ENCODE results near the gene ADRM1.

ADRM1 gene

DNA sequence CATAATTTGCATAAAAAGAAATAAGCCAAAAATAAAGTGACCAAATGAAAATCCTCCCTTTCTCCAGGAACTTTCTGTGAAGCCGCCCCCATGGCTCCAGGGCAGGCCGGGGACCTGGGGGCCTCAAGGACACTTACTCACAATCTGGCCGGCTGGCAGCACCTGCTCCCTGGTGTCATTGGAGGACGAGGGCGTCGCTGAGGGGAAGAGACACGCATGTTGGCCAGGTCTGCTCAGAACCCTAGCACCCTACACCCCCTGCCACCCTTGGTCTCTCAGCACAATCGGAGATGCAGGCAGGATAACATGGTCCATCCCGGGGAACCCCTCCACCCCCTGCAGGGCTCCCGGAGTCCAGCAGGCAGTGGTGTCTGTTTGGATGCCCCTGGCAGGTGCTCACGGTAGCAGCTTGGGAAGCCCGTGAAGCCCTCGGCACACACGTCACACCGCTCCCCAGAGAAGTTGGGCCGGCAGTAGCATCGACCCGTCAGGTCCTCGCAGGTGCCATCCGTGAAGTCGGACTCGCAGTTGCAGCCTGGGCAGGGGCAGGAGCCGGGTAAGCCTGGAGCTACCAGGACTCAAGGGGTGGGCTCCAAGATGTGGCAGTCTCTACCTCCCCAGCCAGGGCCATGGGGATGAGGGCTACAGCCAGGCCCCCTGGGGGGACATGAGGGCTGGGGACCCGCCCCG, 43.0 kb downstream of the ADRM1 start:
- H3K4me3 ChIP-seq (replicated peaks in 1 of 2; ENCODE audit: low read depth in 2 of 2, low read length in 2 of 2), result no peak overlapping the region
- no peak for DNase-seq (ENCODE audit: low read depth in 2 of 2)
- TF ChIP-seq CTCF (IDR thresholded peaks at IDR 0.05; ENCODE audit: low read depth, low read length), result peak; percentile 2

- DNase-seq (ENCODE audit: low read depth in 2 of 2), result no peak
- H3K4me3 ChIP-seq (replicated peaks in 1 of 2; ENCODE audit: low read depth in 2 of 2, low read length in 2 of 2), result no peak overlapping the region
- TF ChIP-seq CTCF (IDR thresholded peaks at IDR 0.05; ENCODE audit: low read depth, low read length), result no peak
These were observed 43.8 kb downstream of the ADRM1 start for GRCh38 chr20:62346398-62347150.

- no peak for DNase-seq (ENCODE audit: low read depth in 2 of 2)
- no peak overlapping the region for H3K4me3 ChIP-seq (replicated peaks in 1 of 2; ENCODE audit: low read depth in 2 of 2, low read length in 2 of 2)
- no peak for TF ChIP-seq CTCF (IDR thresholded peaks at IDR 0.05; ENCODE audit: low read depth, low read length)
These were observed 44.3 kb downstream of the ADRM1 start for GRCh38 chr20:62347151-62347404.

GRCh38 chr20:62347445-62347844, 44.6 kb downstream of the ADRM1 start:
- no peak for DNase-seq (ENCODE audit: low read depth in 2 of 2)
- H3K4me3 ChIP-seq (replicated peaks in 1 of 2; ENCODE audit: low read depth in 2 of 2, low read length in 2 of 2), result no peak overlapping the region
- TF ChIP-seq CTCF (IDR thresholded peaks at IDR 0.05; ENCODE audit: low read depth, low read length), result no peak

DNA sequence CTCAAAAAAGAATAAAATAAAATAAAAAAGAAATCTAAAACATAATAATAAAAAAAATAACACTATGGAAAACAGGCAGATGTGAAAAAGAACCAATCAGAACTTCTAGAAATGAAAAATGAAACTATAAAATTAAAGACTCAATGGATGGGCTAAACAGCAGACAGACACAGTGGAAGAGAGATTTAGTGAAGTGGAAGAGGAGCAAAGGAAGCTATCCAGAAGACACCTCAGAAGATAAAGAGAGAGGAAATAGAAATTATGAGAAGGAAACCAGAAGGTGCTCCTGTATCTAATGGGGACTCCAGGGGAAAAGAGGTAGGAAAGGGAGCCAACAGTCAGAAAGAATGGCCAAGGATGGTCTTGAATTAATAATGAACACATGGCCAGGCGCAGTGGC, 45.8 kb downstream of the ADRM1 start:
- no peak for DNase-seq (ENCODE audit: low read depth in 2 of 2)
- no peak overlapping the region for H3K4me3 ChIP-seq (replicated peaks in 1 of 2; ENCODE audit: low read depth in 2 of 2, low read length in 2 of 2)
- TF ChIP-seq CTCF (IDR thresholded peaks at IDR 0.05; ENCODE audit: low read depth, low read length), result no peak

GRCh38 chr20:62349556-62350097, 46.8 kb downstream of the ADRM1 start:
- H3K4me3 ChIP-seq (replicated peaks in 1 of 2; ENCODE audit: low read depth in 2 of 2, low read length in 2 of 2), result no peak overlapping the region
- no peak for DNase-seq (ENCODE audit: low read depth in 2 of 2)
- TF ChIP-seq CTCF (IDR thresholded peaks at IDR 0.05; ENCODE audit: low read depth, low read length), result no peak
